SU-DHL-6 (cell line): ENCODE data around the gene TLR7.

Experiments
- CTCF ChIP-seq: fragments of 200-600 bp; sonication (generic); IDR thresholded peaks from one replicate; pipeline ENCODE4 v1.5.1; 2017; ENCODE audit warnings: antibody characterized with exemption, mild to moderate bottlenecking, low read length, moderate library complexity; ENCODE audit not compliant: insufficient read depth, poor library complexity, severe bottlenecking
- EZH2phosphoT487 ChIP-seq: fragments of 200-600 bp; sonication (generic), shearing (Covaris generic); conservative IDR thresholded peaks from 2 replicates; pipeline ENCODE4 v1.6.1; 2018; ENCODE audit warnings: mild to moderate bottlenecking, antibody characterized with exemption, low read length, moderate library complexity, mixed read lengths

DNA sequence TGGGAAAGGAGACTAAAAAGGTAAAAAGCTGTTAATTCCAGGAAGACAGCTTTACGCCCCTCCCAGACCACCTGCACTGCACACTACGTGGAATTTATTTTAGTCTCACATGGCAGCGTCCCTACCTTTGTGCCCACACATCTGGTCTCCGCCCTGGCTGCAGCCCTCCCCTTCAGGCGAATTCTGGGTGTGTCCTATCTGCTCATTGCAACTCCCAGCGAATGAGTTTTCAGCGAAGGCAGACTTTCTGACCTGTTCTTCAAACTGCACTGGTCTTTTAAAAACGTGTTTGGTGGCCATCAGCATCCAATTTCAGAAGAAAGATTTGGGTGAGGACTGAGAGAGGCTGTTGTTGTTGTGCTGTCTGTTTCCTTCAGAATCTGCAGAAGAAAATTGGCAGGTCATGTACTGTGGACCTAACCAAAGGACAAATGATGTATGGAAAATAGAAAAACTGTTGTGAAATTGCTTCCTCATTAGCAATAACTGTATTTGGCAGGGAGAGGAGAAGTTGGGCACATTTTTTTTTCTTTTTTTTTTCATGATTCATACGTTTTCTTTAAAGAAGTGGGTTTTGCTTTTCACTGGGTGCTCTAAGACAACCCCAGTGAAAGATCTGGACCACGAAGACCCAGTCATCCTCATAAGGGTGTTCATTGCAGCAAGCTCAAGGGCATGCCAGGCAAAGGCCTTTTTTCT lies 43.7 kb downstream of the TLR7 start:
- TF ChIP-seq EZH2phosphoT487: no peak
- TF ChIP-seq CTCF: no peak
